Measurements from ENCODE around the gene APBA2.

APBA2 gene

GRCh38 chr15:28942046-28942445, 56.3 kb downstream of the APBA2 start:
- no peak for DNase-seq

DNA sequence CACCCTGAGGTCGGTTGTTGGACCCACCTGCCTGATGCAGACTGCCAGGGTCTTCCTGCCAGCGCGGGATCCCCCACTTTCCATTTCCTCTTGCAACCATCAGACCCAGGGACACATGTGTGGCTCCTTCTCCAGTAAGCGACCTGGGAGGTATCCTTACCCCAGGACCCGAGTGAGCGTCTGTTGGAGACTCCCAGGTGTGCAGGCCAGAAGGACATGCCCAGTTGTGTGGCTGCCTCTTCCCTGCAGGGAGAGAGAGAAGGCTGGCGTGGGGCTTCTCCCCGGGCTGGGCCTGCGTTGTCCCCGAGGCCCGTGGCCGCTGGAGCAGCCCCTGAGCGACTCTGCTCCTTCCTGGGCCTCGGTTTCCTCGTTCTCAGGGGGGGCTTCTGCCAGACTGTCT, 56.8 kb downstream of the APBA2 start:
- DNase-seq: no peak

- no peak for DNase-seq
Measured at GRCh38 chr15:28943146-28943545, 57.4 kb downstream of the APBA2 start.

GRCh38 chr15:28943611-28944230, 57.9 kb downstream of the APBA2 start:
- DNase-seq: no peak

DNA sequence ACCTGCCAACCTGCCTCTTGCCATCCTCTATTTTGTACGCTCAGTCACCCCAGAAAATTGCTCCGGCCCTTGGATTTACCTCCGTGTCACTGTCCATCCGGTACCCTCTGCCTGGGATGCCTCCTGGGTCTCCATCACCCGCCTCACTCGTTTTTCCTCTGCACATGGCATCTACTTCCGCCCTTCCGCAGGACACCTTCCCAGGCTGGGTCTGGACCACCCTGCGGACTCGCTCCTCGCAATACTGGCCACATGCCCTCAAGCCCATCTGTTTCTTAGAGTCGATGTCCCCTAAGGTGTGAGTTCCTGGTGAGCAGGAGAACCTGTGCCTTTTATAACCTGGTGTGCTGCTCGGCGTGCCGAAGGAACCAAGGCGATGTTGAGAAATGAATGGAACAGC, 58.5 kb downstream of the APBA2 start:
- DNase-seq: no peak

GRCh38 chr15:28944696-28945300, 59.0 kb downstream of the APBA2 start:
- DNase-seq: no peak

- no peak for DNase-seq
Measured at GRCh38 chr15:28945626-28946230, 60.0 kb downstream of the APBA2 start.

- no peak for DNase-seq
Measured at GRCh38 chr15:28946803-28947202, 61.0 kb downstream of the APBA2 start.

- no peak for DNase-seq
Measured at GRCh38 chr15:28947221-28947674, 61.5 kb downstream of the APBA2 start.

DNA sequence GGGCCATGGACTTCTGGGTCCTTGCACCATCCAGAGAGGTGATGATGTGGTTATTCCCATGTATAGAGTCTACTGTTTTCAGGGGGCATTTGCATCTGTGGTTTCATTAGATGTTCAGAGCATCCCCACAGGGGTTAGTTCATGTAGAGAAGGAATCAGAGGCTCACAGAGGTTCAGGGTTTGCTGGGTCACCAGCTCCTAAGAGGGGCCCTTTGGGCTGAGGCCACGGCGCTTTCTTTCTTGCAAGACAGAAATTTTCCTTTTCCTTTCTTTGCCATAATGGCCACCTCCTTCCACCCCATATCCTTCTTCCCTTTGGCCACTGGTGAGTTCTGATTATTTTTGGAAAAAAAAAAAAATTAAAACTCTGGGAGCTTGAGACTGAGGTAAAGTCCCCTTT, 62.3 kb downstream of the APBA2 start:
- no peak for DNase-seq

- no peak for DNase-seq
Measured at GRCh38 chr15:28950916-28951315, 65.1 kb downstream of the APBA2 start.

DNA sequence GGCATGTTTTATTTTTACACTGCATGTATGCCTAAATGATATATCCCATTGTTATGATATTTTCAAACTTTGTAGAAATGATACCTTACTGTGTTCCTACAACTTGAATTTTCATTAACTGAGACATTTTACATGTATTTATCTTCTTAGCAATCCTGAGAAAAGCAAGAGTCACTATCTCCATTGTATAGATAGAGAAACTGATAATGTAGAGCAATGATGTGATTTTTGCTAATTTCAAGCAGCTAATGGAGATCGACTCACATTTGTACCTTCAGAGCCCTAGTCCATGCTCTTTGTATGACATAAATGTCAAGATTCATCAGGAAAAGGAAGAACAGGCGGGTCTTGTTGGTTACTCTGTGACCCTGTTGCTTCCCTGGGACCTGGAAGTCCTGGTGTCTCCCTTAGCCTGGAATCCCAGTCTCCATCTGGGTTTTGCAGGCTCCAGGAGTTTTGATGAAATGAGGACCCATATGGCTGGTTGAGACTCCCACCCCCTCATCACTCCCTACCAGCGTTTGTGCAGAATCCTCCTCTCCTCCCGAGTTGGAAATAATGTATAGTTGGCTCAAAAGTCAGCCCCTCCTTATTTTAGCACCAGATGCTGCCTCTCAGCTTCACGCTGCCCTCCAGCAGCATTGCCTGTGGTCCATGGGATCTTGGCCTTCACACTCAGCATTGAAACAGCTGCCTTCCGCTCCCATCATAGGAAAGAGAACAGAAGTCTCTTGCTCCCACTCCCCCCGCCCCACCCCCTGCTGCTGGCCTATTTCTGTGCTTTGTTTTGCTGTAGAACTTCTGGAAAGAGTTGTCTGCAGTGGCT, 67.1 kb downstream of the APBA2 start:
- DNase-seq: no peak

GRCh38 chr15:28953573-28954195, 67.9 kb downstream of the APBA2 start:
- no peak for DNase-seq

DNA sequence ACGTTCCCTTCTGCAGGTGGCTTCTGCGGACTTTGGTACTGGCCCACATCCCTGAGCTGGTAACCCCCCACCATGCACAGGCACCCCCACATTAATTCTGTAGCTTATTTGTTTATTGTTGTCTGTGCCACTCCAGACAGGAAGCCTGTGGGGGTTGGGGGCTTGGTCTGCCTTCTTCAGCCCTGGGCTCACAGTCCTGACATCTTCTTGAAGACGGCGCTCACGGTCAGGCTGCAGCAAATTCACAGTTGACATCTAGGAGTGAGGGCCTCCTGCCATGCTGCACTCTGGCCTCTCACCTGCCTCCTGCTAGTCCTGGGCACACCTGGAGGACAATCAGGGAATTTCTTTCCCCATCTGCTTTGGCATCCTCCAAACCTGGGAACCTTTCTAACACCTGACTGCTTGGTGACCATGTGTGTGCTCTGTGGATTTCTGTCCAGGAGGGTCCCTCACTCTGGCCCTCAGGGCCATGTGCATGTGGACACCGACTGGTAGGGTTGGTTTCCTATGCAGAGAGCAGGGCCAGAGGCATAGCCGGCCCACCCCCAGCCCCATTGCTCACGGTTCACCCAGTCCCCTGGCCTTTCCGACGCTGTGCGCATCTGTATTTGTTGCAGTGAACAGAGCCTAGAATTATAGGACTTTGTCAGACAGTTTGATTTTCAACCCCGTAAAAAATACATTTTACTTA, 68.8 kb downstream of the APBA2 start:
- no peak for DNase-seq

DNA sequence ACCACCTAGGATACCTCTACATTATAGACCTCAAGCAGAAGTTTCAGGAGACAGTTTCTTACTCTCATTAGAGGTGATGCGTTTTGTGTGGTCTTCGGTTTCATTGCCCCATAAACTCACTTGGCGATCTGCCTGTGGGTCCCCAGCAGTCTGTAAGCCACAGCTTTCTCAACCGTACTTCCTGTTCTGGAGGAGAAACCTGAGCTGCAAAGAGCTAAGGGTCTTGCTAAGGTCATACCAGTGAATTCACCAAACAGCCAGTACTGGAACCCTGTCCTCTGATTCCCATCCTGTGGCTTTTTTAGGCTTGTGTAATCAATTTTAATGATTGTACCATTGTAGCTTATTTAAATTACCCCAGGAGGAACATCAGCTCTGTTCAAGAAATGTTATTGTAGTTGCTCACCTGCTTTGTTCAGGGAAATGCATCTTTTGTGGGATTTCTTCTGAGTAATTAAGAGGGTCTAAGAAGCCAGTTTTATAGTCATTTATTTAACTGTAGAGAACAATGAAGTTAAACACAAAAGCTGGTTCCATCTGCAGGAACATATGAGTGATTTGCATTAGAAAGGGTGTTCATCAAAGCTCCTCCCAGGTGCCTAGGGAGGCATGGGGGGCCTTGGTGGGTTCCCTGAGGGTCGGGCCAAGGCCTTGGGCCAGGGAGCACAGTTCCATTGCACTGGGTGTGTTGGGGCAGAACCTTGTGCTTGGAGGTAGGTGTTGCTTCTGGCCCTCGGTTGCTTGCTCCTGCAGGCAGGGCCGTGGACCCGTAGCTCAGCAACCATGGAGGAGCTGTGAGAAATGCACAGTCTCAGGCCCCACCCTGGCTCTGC, 69.6 kb downstream of the APBA2 start:
- peak; percentile 46 for DNase-seq

GRCh38 chr15:28955993-28956421, 70.2 kb downstream of the APBA2 start:
- no peak for DNase-seq

DNA sequence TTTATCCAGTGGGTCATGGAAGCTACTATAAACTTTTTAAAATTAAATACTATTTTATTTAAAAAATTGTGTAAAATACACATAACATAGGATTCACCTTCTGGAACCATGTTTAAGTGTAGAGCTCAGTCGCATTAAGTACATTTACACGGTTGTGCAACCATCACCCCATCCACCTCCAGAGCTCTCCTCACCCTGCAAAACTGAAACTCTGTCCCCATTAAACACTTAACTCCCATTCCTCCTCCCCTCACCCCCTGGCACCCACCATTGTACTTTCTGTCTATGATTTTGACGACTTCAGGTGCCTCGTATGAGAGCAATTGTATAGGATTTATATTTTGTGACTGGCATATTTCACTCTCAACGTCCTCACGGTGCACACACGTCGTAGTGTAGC, 70.7 kb downstream of the APBA2 start:
- DNase-seq: no peak

DNA sequence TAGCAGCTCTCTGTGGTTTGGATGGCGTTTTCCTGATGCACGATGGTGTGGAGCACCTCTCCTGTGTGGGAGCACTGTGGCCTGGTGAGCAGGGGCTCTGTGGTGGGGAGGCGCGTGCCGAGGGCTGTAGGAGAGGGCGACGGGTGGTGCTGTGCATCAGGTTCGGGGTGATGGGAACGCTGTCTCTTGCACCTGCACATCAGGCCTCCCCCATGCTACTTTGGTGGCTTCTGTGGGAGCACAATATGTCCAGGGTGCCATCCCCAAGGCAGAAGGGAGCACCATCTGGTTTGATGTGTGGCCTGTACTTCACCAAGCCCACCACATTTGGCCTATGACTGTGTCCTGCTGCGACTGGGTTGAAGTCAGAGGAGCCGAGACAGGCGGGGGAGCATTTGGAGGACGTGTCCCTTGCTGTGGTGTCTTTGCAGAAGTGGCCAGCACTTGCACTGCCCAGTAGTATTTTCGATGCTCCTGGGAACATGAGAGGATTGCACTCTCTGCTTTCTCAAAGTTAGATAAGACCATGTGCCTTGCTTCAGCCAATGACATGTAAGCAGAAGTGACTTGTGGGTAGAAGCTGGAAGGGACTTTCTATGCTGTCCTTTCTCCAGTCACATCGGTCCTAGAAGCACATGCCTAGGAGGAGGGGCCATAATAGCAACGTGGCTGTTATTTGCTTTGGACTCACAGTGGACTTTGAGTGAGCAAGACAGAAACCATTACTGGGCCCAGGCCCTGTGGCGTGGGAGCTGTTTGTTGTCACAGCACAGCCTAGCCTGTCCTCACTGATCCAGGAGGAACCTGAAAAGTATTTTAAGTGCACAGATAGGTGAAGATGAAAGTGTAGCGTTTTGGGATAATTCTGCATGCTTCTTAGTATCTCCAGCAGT, 72.1 kb downstream of the APBA2 start:
- no peak for DNase-seq

- no peak for DNase-seq
Measured at GRCh38 chr15:28959326-28959725, 73.6 kb downstream of the APBA2 start.

- no peak for DNase-seq
Measured at GRCh38 chr15:28960979-28961378, 75.2 kb downstream of the APBA2 start.

- DNase-seq: no peak
Measured at GRCh38 chr15:28961391-28961790, 75.6 kb downstream of the APBA2 start.
